ENCODE measurements around the gene NID1.

The NID1 gene

DNA sequence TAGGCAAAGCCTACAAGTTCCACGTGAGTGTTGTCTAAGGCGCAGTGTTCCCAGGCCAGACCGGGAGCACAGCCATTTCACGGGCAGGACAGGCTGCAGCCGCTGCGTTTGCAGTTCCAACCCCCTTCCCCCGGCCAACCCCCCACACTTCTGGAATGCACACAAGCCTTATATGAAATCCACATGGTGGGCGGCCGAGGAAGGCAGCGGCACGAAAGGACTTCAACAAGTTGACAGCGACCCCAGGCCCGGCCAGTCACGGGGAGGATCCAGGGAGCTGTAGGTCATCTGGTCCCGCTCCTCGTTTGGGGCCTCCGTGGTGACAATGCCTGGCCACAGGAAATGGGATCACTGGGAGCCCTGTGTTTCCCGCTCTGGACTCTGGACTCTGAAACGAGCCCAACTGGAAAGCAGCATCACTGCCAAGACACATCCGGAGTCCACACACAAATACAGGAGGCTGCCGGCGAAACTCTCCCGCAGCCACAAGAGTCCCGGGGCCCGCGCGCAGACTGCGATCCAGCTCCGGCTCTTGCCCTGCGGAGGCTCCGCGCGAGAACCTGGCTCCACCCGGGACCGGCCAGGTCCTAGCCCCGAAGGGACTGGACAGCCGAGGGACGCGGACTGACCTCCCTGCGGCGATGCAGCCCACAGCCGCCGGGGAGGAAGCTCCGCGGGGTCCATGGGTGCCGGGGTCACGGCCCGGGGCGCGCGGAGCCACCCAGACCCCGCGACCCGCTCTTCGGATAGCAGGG lies 794 bp downstream of the NID1 start:
- no peak for DNase-seq

DNA sequence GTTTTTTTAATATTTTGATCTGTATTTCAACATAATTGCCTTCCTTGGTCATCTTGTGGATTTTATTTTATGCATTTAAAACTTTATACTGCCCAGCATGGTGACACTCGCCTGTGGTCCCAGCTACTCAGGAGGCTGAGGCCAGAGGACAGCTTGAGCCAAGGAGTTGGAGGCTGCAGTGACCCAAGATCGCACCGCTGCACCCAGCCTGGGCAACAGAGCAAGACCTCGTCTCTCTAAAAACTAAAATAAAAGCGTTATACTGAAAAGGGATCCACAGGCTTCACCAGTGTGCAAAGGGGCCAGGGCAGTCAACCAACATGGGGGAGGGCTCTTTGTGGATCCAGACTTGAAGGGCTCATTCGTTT lies 1.4 kb downstream of the NID1 start:
- no peak for DNase-seq

DNA sequence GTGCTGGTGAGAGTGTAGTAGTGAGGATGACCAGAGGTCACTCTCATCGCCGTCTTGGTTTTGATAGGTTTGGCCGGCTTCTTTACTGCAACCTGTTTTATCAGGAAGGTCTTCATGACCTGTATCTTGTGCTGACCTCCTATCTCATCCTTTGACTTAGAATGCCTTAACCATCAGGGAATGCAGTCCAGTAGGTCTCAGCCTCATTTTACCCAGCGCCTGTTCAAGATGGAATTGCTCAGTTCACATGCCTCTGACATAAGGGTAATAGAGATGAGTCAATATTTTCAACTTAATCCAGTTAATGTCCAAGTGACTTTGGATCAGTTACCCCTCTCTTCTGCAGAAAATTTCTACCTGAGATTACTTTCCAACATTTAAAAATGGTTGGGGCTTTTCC lies 4.6 kb downstream of the NID1 start:
- DNase-seq: no peak

DNA sequence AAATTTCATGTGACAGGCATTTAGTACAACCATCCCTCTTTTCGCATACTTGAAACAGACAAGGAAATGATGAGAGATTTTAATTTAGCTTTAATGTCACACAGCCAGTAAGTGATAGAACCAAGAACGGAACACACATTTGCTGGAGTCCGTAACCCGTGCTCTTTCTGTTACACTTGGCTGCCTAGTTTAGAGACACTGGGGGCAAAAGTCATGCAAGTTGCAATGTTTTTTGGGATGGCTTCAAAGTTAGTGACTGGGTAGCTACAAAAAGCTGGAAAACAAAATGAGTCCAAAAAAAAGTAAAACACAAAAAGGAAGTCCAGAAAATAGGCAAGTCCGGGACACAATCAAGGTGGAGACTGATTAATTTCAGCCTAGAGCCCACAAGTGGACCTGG lies 5.9 kb downstream of the NID1 start:
- DNase-seq: no peak

- no peak for DNase-seq
Measured at GRCh38 chr1:236058141-236058934, 6.6 kb downstream of the NID1 start.

- DNase-seq: no peak
Measured at GRCh38 chr1:236057546-236057945, 7.3 kb downstream of the NID1 start.

DNA sequence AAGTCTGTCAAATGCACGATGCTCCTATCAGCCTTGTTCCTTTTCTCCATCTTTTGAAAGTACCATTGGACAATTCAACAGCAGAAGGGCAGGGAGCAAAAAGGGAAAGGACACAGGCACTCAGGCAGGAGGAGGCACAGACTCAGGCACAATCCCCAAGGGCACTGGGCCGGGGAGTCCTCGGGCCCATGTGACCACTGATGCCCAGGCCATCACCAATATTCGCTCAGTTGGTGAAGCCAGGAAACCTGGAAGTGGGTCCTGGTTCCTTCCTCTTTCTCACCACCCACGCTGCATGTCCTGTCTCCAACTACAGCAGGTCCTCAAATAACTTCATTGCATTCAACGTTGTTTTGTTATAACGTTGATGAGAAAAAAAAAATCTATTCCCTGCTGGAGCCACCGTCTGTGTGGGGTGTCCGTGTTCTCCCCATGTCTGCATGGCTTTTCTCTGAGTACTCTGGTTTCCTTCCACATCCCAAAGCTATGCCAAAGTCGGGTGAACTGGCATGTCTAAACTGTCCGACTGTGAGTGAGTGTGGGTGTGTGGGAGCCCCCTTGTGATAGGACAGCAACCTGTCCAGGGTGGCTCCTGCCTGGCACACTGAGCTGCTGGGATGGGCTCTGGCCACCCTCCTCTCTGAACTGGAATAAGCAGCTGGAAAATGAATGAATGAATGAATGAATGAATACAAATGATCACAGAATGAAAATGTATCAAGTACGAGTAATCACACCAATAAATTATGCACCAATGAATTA lies 12.5 kb downstream of the NID1 start:
- no peak for DNase-seq

DNA sequence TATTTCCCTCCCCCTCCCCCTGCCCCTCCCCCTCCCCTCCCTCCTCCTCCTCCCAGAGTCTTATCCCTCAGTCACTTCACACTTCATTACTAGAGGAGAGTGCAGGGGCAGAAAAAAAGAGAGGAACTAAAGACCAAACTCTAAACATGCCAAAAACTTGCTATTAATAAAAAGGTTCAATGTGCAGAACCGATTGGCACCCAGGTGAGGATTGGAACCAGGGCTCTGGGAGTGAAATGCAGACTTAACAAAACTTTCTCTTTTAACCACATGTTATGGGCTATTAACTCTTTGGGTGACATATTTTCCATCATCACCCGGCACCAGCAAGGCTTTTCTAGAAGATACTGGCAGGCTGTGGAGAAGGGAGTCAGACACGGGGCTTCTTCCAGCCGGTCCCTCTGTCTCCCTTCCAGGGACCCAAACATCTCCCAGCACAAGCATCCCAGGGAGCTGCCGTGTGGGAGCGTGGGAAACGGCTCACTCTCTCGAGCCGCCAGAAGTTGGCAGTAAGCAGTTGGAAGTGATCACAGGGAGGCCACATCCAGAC lies 13.6 kb downstream of the NID1 start:
- DNase-seq: no peak

- no peak for DNase-seq
Measured at GRCh38 chr1:236045771-236046170, 19.1 kb downstream of the NID1 start.

GRCh38 chr1:236044341-236044740 lies 20.5 kb downstream of the NID1 start:
- no peak for DNase-seq

DNA sequence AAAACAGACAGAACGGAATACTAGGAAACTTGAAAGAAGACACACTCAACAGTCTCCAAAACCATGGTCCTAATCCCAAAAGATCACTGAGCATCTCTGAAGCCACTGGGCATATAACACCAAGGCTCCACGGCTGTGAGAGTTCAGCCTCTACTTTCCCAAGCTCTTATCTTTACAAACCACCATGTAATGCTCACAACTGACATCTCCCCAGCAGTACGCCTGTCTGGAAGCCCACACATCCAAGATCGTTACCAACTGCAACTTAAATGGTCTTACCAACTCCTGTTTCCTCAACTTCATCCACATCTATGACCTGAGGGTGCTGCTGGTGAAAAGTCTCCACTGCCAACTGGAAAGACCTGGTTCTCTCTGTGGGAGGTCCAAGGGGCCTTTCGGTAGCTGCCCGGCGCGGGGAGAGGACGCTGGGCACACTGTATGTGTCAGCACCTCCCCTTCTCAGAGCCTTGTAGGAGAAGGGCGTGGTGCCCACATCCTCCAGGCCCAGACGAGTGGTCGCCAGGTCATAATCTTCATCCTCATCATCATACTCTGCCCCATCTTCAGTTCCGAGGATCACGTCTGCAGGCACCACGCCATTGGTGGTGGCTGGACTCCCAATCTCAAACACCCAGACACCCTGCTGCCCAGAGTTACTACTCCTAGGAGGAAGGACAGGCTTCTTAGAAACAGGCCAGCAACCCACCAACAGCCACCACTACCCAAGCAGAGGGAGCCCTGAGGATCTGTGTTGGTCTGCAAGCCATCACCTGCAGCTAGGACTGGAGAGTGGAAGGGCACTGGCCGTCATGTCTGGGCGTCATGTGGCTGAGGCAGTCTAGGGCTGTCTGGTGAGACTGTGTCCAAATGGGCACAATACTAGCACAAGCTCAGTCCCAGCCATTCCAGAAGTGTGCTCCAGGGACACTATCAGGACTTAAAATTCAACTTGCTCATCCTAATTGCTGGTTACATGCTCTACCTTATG lies 23.0 kb downstream of the NID1 start:
- no peak for DNase-seq

DNA sequence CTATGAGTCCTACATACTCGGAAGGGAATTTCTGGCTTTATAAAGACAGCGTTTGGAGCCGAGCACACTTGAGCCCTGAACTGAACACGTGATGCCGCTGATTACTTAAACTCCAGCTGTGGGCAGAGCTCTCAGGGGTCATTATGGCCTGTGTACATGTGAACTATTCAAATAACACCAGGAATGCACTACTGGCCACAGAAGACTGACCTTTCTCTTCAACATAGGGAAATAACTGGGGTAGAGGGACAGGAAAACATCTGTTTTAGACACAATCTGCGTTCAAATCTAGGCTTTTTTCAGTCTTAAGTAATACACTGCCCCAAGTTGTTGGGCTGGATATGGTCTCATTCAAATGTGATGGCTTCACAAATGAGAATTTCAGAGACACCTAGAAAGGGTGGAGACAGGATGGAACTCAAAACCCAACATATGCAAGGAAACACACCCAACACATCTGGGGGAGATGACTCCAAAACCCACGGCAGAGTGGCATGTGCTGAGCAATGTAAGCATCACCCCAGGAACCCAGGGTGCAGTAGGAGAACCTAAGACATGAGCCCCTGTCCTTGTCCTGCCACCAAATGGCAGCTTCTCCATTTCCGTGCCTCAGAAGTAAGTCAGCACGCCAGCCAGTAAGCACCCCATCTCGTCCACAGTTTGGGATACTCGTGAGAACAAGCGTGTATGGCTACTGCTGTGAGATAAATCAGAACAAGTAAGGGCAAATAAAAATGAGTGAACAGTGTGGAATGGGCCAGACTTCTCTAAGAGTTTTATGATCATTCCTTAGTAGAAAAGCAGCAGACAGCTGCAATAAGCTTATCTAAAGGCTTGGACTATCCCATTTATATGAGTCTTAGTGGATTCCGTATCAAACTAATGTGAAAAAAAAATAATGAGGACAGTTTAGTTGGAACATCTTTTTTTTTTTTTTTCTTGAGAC lies 24.9 kb downstream of the NID1 start:
- no peak for DNase-seq

GRCh38 chr1:236038034-236038433 lies 26.9 kb downstream of the NID1 start:
- DNase-seq: no peak

GRCh38 chr1:236035681-236036101 lies 29.2 kb downstream of the NID1 start:
- DNase-seq: no peak

- DNase-seq: no peak
Measured at GRCh38 chr1:236033336-236033735, 31.6 kb downstream of the NID1 start.

- DNase-seq: no peak
Measured at GRCh38 chr1:236030534-236030933, 34.4 kb downstream of the NID1 start.

GRCh38 chr1:236029428-236029940 lies 35.4 kb downstream of the NID1 start:
- no peak for DNase-seq

DNA sequence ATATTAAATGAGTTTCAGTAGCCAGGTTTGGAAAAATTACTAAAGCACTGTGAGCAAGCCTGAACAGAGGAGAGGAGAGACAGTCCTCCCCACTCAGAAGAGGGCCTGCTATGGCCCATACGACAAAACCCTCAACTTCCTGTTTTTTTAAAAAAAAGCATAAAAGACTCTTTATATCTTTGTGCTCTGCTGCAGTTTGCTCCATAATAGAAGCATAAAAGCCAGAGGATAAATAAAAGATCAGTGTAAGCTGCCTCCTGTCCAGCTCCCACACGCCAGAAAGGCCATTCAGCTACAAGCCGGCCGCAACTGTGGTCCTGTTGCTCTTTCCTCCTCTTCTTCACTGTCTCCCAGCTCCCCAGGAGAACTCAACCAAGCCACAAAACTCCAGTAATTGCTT lies 37.8 kb downstream of the NID1 start:
- no peak for DNase-seq

- DNase-seq: no peak
Measured at GRCh38 chr1:236025836-236026235, 39.1 kb downstream of the NID1 start.

GRCh38 chr1:236024641-236025040 lies 40.2 kb downstream of the NID1 start:
- DNase-seq: no peak
